BE2C (cell line): ENCODE measurements around the gene TDRD9.

Experiments
- DNase-seq: peaks from one replicate; pipeline ENCODE4 v3.0.0-alpha.2; 2020
- H3K27me3 ChIP-seq: fragments of 250-450 bp; sonication (Bioruptor Pico); 2 replicates; pipeline ENCODE4 v1.5.1; 2020; ENCODE audit warnings: mild to moderate bottlenecking
- H3K36me3 ChIP-seq: fragments of 250-450 bp; sonication (Bioruptor Pico); 2 replicates; pipeline ENCODE4 v1.5.1; 2020; ENCODE audit warnings: mild to moderate bottlenecking
- H3K4me1 ChIP-seq: fragments of 250-450 bp; sonication (Bioruptor Pico); 2 replicates; pipeline ENCODE4 v1.5.1; 2020
- H3K4me3 ChIP-seq: 2 replicates; pipeline ENCODE4 v1.5.1; 2011; ENCODE audit warnings: low read depth, low read length
- H3K9me3 ChIP-seq: fragments of 250-450 bp; sonication (Bioruptor Pico); 2 replicates; pipeline ENCODE4 v1.5.1; 2020
- TF ChIP-seq, protein P1 (sequence below): IDR thresholded peaks from 2 replicates; pipeline ENCODE4 v1.5.1; 2012; ENCODE audit warnings: mild to moderate bottlenecking, low read depth, low read length

The TDRD9 gene

DNA sequence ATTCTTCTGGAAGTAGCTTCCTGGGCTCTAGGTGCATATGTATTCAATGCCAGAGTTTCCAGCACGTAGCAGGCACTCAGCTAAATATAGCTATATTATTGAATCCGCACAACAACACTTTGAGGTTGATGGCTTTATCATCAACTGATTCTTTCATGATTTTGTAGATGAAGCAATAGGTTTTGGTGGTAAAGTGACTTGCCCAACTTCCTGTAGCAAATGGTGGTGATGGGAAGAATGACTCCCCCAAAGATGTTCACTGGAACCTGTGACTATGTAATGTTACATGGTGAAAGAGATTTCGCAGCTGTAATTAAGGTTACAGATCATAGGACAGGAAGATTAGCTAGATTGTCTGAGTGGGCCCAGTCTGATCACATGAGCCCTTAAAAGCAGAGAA is 3.2 kb downstream of the TDRD9 start:
- DNase-seq, result no peak
- Histone ChIP-seq H3K36me3 (no peaks in the 10 kb centered on the region), H3K9me3 (no peaks in the 10 kb centered on the region), H3K4me3 (no peak overlapping the region), H3K27me3 (no peaks in the 10 kb centered on the region), H3K4me1 (no peaks in the 10 kb centered on the region)
- TF ChIP-seq, protein P1, sequence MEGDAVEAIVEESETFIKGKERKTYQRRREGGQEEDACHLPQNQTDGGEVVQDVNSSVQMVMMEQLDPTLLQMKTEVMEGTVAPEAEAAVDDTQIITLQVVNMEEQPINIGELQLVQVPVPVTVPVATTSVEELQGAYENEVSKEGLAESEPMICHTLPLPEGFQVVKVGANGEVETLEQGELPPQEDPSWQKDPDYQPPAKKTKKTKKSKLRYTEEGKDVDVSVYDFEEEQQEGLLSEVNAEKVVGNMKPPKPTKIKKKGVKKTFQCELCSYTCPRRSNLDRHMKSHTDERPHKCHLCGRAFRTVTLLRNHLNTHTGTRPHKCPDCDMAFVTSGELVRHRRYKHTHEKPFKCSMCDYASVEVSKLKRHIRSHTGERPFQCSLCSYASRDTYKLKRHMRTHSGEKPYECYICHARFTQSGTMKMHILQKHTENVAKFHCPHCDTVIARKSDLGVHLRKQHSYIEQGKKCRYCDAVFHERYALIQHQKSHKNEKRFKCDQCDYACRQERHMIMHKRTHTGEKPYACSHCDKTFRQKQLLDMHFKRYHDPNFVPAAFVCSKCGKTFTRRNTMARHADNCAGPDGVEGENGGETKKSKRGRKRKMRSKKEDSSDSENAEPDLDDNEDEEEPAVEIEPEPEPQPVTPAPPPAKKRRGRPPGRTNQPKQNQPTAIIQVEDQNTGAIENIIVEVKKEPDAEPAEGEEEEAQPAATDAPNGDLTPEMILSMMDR, result no peak

DNA sequence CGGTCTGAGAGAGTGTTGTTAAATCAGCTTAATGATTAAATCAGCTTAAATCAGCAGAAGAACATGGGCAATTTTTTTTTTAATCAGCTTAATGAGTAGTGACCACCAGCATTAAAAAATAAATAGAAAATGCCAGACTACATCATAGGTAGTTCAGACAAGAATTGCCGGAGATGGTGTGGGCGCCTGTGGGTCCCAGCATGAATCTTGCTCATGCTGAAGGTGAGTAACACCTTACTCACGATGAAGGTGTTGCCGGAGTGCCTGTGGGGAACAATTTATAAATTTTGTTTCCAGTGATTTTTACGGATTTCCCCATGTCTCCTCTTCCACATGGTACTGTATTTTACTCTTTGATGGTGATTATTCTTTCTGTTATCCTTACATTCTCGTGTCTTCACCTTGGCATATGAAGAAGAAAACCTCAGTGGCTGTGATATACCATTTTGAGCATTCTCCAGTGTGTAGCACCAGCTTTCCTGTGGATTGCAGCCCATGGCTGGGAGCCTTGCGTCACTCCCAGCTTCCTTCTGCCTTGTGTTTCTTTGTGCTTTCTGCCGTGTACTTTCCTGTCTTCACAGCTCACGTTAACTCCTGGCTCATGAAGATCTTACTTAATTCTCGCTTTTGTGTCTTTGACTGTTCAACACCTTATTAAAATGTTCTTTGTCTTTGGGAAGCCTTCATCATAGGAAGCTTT is 4.7 kb downstream of the TDRD9 start:
- TF ChIP-seq, protein P1, result no peak
- H3K4me1 ChIP-seq, result no peaks in the 10 kb centered on the region

DNA sequence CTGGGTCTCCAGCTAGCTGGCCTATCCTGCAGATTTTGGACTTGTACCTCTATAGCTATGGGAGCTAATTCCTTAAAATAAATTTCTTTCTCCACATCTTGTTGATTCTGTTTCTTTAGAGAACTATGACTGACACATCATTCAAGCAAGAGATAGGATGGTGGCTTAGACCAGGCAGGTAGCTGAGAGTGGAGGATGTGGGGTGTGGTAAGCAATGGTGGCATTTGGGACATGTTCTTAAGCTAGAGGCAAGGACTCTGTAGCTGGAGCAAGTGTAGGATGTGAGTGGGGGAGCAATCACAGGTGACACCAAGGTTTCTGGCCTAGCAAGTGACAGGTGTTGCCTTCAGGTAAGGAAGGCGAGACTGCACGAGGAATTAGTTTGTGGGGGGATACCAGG is 6.8 kb downstream of the TDRD9 start:
- Histone ChIP-seq H3K27me3 (no peaks in the 10 kb centered on the region), H3K9me3 (no peaks in the 10 kb centered on the region), H3K4me3 (no peak overlapping the region), H3K4me1 (no peaks in the 10 kb centered on the region), H3K36me3 (no peaks in the 10 kb centered on the region)
- TF ChIP-seq, protein P1, result no peak
- DNase-seq, result no peak

More for the DNA sequence above, 4.7 kb downstream of the TDRD9 start:
- no peaks in the 10 kb centered on the region for H3K27me3 ChIP-seq
- no peaks in the 10 kb centered on the region for H3K9me3 ChIP-seq
- DNase-seq, result no peak
- no peak overlapping the region for H3K4me3 ChIP-seq
- H3K36me3 ChIP-seq, result no peaks in the 10 kb centered on the region

DNA sequence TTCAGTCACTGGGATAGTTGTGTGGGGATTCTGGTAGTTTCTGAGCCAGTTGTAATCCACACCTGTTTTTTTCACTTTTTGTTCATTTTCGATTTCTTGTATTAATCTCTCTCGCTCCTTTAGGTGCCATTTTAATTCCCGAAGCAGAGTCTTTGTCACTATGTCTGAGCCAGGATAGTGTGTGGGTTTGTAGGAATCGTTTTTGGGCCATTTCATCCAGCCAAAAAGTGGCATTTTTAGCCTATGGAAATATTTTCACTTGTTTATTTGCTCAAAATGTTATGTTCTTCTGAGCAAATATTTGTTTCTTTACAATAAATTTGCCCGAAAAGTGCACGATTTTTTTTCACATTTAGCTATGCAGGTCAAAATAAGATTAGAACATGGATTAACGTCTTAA is 13.2 kb downstream of the TDRD9 start:
- Histone ChIP-seq H3K4me3 (no peak overlapping the region), H3K4me1 (no peaks in the 10 kb centered on the region), H3K36me3 (no peaks in the 10 kb centered on the region), H3K27me3 (no peaks in the 10 kb centered on the region), H3K9me3 (no peaks in the 10 kb centered on the region)
- no peak for DNase-seq
- TF ChIP-seq, protein P1, result no peak

DNA sequence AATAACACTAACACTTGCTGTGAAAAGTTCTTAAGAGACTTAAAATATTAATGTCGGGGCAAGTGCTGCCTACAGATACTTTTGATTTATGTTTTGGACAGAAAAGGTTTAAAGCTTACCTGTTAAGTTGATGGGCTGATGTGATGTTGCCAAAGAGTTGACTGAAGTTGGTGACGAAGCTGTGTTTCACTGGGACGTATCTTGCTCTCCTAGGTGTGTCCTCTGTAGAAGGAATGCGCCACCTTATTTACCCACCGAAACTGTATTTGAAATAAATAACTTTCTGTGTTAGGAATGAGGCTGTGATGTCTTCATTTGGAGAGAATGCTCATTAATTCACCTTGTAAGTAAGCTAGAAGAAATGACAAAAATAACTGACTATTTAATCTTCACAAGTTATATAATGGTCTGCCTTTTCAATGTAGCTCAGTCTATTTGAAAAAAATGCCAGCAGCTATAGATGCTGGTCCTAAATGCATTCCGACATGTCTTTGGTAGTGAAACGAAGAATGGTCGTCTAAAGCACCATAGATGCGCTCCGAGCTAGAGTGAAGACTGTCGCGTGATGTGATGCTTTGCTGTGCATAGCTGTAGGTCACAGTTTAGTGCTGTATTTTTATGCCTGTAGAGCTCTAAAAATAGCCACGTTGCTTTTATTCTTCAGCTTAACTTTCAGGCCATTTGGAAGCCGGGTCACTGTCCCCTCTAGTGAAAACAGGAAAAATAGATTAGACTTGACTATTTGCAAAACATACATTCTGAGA is 13.9 kb downstream of the TDRD9 start, which contains the start of gene RD3L:
Gene RD3L (minus strand): TSS at position 557 of the 764 bp plus-strand sequence. CDS start 834 bp downstream, outside the sequence.
- Histone ChIP-seq H3K4me1 (no peaks in the 10 kb centered on the region), H3K9me3 (no peaks in the 10 kb centered on the region), H3K27me3 (no peaks in the 10 kb centered on the region), H3K36me3 (no peaks in the 10 kb centered on the region), H3K4me3 (no peak within 1 kb of the TSS)
- TF ChIP-seq, protein P1, result no peak
- DNase-seq, result no peak

DNA sequence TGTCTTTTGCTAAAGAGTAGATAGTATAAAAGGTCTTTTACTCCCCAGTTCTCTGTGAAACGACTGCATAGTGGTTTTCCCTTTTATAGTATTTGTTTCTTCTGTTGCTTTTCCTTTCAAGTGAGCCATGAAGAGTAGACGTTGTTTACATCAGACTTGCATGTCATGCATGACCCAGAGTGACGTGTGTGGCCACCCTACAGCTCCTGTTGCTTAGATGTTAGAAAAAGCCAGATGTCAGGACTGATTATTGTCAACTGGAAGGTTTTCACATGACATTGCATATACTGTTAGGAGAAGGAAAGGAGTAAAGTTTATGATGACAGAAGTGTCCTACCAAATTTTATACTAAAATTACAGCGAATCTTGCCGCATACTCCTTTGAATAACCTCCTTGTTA is 15.4 kb downstream of the TDRD9 start:
- Histone ChIP-seq H3K4me1 (no peaks in the 10 kb centered on the region), H3K4me3 (no peak overlapping the region), H3K27me3 (no peaks in the 10 kb centered on the region), H3K36me3 (no peaks in the 10 kb centered on the region), H3K9me3 (no peaks in the 10 kb centered on the region)
- DNase-seq, result no peak
- TF ChIP-seq, protein P1, result no peak
